ENCODE measurements around the gene MACROD1.
A peak's percentile ranks its signal among the peaks of the same experiment; 100 is the strongest.
"Not testable (repeated sequence)": the region's sequence is repeated elsewhere in the genome, so short reads cannot be mapped to it uniquely, and the experiment has no call there.

The MACROD1 gene

DNA sequence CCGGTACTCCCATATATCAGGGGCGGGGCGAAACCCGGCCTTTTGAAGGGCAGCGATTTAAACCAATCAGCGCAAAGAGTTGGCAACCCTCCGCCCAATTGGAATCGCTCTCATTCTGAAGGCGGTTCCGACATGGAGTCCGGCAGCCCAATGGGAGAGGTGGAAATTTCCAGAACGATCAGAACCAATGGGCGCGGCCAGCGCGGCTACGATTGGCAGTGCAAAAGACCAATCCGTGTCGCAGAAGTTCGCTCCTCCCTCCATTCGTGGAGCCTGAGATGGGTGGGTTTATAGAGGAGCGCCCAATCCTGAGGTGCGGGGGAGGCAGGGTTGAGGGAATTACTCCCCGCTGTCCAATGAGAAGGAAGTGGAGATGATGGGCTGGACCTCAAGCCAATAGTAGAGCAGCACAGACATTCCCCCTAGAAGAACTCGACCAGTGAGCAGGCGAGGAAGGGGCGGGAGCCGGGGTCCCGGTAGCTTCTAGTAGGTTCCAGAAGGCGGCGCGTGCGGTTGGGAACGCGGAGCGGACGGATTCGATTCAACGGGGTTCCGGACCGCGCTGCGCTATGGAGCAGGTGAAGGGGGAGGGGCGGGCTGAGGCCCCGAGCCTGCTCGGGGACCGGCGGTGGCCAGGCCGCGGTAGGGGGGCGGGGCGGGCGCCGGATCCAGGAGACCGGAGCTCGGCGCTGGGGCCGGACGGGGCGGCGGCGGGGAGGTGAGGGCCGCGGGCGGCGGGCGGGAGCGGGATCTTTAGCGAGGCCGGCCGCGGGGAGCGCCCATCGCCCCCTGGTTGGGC is 20.0 kb upstream of the MACROD1 start, which contains the start of gene STIP1:
Gene STIP1 (plus strand): TSS at position 479 of the 799 bp plus-strand sequence. CDS start 91 bp downstream, at position 570.
- DNase-seq: peak; percentile 100

DNA sequence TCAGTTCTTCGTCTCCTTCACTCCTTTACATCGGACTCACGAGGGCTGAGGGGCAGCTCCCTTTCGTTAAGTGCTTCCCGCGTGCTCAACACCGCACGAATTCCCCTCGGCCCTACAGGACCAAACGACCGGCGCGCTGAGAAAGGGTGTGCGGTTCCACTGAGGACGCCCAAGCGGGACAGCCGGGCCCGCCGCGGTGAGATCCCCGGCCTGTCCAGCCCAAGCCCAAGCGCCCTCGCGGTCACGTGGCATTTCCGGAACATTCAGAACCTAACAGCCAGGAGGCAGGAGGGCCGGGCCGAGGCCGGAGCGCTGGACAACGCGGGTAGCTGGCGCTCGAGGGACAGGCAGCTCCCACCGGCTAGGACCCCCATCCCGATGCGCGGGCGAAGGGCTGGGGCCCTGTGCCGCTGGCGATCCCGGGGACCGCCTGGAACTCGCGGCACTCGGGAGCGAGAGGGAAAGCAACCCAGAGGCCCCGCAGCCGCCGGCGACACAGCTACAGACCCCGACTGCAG is 19.3 kb upstream of the MACROD1 start:
- no peak for DNase-seq

DNA sequence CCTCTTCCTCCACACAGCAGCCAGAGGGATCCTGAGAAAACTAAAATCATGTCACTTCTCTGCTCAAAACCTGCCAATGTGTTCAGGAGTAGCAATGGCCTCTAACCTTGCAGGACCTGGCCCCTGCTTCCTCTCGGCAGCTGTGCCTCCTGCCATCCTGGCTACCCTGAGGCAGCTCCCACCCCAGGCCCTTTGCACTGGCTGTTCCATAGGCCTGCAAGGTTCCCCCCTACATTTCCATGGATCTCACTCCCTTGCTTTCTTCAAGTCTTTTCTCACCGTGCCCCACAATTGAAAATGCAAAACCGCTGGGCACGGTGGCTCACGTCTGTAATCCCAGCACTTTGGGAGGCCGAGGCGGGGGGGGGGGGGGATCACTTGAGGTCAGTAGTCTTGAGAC is 18.0 kb upstream of the MACROD1 start:
- DNase-seq: no peak

DNA sequence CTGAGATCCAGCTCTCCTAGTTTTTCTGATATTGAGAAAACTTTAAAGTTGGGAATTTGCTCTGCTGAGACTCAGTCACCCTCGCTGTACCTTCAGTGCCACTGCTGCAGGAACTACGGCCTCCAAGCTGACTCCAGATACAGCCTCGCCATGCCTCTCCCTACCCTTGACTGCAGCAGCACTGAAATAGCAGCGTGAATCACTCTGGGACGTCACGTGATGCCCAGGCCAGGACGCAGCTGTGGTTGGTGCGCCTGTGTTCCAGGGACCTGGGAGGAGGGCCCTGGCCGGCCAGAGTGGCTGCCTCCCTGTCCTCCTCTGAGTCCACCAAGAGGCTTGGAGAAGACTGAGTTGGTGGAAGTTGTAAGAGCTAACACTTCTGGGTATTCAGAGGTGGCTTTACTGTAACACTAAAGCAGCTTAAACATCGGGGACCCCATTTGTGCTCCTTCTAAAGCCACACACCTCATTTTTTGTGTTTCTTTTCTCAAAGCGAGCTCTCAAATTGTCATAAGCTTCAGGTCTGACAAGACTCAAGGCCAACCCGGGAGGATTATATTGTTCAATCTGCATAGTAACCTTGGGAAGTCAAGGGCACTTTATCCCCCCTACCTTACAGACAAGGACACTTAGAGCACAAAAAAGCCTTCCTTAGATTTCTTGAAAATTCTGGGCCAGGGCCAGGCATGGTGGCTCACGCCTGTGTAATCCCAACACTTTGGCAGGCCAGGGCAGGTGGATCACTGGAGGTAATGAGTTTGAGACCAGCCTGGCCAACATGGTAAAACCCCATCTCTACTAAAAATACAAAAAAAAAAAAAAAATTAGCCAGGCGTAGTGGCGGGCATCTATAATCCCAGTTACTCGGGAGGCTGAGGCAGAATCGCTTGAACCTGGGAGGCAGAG is 15.8 kb upstream of the MACROD1 start:
- DNase-seq: peak; percentile 68

DNA sequence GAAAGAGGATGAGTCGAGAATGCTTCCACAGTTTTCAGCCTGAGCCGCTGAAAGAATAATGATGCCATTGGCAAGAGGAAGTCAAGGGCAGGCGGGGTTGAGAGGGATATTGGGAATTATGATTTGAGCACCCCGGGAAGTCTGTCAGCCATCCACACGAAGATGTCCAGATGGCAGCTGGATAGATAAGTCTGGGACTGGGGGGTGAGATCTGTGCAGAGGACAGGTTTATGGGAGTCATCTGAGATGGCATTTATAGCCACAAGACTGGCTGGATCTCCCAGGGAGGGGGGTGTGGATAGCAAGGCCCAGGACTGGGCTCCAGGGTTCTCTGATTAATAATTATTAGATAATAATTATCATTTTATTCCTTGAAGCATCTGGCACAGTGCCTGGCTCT is 15.0 kb upstream of the MACROD1 start:
- no peak for DNase-seq

DNA sequence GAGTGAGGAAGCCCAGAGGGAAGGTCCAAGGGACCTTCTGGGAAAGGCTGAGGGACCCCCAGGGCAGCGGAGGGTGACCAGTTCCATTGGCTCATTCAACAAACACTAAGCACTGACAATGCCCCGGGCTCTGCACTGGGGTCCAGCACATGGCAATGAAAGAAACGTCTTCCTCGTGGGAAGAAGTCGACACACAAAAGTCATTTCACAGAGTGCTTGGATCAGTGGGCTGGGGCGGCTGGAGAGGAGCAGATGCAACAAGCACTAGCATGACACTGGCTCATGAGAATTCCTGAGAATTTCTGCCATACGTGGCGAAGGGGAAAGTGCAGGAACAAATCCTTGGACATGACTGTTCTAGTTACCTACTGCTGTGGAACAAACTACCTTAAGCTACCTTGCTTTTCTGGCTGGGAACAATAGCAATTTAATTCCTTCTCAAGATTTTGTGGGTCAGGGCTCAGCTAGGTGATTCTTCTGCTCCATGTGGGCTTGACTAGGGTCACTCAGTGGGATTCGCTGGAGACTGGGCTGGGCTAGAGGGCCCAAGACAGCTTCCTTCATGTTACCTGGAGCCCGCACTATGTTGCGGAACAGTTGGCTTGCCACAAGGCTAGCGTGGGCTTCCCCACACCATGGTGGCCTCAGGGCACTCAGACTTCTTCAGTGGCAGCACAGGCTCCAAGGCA is 13.2 kb upstream of the MACROD1 start:
- DNase-seq: no peak

DNA sequence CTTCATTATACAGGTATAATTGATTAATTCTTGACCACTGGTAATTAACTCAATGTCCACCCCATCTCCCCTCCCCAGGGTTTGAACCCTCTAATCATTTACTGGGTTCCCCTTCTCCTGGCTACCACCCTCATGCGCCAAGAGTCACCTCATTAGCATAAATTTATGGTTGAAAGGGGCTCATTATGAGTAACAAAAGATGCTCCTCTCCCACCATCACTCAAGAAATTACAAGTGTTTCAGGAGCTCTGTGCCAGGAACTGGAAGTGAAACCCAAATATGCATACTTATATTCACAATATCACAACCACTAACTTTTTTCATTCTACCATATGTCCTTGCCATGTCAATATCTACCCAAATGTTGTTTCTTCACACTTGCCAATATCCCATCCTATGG is 12.3 kb upstream of the MACROD1 start:
- DNase-seq: no peak

DNA sequence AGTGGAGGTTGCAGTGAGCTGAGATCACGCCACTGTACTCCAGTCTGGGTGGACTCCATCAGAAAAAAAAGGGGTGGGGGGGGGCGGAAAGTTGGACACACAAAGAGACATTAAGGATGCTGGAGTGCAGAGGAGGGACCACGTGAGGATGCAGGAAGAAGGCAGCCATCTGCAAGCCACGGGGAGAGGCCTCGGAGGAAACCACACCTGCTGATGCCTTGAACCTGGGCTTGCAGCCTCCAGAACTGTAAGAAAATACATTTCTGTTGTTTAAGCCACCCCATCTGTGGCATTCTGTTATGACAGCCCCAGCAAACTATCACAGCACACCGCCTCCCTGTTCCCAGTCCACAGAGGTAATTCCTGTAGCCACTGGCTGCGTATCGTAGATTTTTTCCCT is 10.8 kb upstream of the MACROD1 start:
- DNase-seq: no peak

DNA sequence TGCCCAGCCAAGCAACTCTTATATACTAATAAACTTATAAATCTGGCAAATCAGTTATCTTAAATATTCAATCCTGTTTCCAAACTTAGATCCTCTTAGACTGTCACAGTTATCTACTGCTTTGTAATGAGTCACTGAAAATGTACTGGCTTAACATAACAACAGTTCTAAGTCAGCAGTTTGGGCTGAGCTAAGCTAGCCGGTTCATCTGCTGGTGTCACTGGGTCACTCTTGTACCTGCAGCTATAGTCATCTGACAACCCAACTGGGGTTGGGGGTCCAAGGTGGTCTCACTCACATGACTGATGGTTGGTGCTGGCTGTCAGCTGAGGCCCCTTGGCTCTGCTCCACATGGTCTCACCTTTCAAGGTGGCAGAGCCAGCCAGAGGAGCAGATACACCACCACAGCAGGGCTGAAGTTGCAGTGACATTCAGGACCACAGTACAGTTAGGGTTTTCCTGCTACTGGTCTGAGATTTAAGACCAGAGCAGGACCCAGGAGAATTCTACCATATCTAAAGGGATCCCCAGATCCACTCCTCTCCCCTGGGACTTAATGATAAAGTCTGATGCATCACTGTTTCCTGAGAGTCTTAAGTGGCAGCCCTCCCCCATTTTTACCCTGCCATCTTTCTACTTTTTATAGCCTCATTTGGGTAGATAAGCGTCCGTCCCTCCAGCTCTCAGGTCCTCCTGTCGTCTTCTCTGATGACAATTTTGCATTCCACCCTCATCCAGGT is 7.9 kb upstream of the MACROD1 start:
- DNase-seq: peak; percentile 62

DNA sequence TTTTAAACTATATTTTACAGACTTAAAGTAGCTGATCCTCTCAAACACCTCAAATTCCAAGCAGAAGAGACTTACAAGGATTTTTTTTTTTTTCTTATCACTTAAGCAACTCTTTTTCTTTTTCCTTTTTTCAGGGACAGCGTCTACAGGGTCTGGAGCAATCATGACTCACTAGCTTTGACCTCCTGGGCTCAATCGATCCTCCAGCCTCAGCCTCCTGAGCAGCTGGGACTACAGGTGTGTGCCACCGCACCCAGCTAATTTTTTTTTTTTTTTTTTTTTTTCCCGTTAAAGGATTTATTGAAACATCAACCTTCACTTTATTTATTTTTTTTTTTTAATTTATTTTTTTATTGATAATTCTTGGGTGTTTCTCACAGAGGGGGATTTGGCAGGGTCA is 4.5 kb upstream of the MACROD1 start:
- no peak for DNase-seq

DNA sequence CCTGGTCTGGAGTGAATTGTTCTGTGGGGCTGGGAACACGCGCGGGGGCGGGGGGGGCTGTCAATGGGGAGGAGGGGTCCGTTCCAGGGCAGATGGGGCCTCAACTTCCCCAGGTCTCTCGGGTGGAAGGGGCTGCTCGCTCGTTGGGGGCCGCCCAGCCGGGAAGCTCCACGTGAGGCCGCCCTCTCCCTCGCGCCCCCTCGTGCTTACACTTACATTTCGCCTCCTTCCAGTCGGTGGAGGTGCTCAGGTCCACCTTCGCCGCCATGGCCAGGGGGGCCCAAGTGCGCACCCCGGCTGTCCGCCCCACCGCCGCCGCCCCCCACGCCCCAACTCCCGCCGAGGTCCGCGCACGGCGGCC is 452 bp downstream of the MACROD1 start:
- no peak for DNase-seq

DNA sequence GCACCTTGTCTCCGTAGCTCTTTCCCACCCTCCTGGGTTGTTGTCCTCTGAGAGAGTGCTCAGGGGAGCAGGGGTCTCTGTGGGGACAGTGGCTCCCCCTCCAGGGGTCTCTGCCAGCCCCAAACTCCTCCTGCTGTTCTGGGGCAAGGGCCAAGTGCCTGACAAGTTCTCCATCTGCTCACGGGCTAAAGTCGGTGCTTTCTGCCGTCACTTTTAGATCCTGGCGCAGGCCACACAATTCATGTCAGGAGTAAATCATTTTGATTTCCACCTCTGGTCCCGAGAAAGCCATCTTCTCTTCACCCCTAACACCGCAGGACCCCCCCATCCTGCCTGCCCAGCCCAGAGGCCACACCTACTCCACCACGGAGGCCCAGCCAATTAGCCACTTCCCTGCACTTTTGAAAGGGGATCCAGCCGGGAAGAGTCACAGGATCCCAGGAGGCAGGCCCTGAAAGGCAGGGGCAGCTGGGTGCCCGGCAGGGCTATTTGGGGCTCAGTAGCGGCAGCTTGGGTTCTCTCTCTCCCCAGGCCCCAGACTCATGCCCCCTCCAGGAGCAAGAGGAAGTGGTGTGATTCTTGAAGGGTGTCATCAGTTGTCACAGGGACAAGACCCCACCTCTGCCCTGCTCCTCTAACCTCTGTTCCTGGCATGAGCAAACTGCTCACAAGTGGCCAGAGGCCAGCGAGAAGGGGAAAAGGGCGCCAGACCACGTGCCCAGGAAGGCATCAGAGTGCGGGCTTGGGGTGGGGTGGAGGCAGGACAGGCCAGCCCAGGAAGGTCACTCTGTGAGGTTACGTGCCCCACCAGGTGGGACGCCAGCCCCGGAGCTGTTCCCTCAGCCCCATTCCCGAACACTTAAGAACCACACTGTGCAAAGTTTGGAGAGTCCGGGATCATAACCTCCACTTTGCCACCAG is 1.3 kb downstream of the MACROD1 start:
- DNase-seq: no peak

DNA sequence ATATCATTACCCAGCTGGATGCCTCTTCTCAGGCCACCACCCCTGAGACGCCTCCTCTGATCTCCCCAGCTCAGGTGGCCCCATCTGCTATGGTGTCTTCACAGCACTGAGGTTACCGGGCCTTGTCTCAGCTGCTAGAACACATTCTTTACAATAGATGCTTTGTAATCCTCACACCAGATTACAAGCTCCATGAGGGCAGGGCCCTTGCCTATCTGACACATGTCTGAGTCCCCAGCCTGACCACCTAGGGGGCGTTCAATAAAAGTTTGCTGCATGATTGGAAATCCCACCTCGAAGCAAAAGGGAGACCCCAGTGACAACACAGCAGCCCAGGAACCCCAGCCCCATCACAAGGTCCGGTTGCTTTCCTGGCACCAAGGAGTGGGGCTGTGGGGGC is 2.0 kb downstream of the MACROD1 start:
- no peak for DNase-seq

DNA sequence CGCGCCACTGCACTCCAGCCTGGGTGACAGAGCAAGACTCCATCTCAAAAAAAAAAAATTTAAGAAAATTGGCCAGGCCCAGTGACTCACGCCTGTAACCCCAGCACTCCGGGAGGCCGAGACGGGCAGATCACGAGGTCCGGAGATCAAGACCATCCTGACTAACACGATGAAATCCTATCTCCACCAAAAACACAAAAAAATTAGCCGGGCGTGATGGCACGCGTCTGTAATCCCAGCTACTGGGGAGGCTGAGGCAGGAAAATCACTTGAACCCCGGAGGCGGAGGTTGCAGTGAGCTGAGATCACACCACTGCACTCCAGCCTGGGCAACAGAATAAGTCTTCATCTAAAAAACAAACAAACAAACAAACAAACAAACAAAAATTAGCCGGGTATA is 3.1 kb downstream of the MACROD1 start:
- not testable (repeated sequence) for DNase-seq

DNA sequence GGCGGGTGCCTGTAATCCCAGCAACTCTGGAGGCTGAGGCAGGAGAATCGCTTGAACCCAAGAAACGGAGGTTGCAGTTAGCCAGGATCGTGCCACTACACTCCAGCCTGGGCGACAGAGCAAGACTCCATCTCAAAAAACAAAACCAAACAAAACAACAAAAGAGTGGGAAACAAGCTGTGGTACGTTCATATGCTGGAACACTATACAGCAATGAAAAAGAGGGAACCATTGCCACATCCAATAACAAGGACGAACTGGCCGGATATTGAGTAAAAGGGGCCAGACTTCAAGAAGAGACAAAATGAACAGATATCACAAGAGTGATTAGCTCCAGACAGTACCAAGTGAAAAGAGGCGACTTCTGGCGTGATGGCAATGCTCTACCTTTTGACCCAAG is 4.9 kb downstream of the MACROD1 start:
- DNase-seq: no peak

DNA sequence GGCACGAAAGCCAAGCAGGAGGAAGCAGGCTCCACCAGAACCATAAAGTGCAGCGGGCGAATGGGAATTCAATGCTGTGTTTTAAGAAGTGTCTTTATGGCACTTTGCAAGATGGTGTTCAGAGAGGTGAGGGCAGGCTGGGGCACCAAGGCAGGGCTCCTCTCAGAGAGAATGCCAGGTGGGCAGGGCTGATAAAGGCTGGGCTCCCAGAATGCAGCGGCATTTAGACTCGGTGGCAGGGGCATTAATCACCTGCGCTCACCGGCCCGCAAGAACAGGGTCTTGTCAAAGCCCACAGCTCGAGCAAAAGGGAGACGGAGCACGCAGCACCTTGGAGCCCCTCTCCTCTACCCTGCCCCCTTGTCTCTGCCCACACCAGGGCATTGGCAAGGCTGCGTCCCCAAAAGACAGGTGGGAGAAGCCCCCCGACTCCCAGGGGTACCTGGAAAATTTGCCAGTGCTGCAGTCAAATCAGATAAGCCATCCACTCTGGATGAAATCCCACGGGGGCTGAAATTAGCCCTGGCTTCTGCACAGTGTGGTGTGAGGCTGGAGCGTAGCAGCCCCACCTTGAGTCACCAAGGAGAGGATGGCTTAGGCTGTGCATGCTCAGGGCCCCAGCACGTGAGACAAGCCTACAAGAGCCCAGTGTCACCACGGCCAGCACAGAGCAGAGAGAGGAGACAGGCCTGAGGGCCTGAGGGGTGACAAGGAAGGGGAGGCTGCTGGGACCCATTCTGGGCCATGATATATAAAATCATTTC is 8.1 kb downstream of the MACROD1 start:
- DNase-seq: no peak

DNA sequence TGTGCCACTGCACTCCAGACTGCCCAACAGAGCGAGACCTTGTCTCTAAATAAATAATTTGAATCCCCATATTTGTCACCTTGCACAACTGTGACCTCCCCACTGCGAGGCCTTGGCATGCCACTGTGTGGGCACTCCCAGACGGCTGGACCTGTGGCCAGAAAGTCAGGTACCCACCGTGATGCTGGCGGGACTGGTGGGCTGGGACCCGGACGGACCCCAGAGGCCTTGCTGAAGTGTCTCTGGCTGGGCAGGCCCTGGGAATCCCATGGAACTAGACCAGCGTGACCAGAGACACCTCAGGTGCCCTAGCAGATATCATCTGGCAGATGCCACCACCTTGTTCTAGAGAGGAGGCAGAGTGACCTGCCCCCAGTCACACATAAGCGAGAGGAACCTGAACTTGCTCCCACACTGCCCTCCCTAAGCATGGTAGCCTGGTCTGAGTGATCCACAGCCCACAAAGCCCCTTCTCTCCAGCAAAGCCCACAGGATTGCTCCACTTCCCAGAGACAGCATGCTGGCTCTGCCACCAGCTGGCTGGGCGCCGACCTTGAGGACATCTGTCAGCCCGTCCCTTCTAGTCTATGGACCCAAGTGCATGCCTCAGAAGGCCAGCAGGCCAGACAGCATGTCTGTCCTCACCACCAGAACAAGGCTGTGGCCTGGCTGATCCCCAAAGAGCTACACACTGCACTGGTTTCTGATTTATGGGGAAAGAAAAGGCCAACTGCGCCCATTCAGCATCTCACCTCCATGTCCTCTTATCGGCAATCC is 9.5 kb downstream of the MACROD1 start:
- no peak for DNase-seq

DNA sequence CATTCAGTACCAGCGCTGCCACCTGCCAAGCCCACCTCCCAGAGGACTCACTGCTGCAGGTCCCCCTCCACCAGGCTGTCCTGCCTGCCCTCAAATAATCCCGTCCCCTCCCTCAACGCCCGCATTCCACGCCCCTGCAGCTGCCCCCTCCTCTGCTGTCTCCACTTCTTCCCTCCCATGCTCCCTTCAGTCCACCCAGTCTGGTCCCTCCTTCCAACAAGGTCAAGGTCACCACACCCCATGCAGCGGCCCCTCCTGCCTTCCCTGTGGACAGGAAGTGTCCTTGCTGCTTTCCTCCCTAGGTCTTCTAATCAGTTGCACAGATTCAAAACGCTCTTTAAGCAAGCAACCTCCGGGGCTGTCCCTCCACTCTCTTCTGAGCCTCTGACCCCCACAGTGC is 12.1 kb downstream of the MACROD1 start:
- no peak for DNase-seq

DNA sequence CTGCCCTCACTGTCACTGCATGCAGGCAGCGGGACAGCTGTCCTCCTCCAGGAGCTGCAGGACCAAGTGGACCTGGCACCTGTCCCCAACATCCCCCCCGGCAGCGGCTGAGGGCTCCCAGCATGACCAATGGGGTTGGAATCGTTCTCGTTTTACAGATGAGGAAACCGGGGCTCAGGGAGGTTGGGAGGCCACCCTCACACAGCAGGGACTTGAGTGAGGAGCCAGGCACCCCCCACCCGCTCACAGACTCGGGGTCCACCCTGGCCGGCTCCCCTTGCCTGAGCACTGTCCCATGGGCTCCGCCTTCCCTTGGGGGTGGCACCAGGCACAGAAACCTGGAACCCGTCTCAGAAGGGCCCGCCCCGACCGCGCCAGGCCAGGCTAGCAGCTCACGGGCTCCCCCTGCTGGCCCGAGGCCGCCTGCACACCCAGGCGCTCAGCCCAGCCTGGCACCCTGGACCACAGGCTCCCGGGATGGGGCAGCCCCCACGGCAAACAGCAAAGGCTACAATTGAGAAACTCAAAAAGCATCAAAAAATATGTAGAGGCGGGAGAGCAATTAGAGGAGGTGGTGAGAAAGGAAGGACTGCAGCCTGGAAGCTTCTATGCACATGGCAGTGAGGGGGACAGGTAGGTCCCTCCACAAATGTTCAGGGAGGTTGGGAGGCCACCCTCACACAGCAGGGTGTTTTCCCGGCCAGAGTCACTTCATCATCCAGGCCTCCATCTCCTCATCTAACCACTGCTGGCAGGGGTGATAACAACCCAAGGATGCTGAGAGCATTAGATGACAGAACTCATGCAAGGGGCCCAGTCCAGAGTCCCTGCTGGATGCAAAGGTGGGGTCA is 12.8 kb downstream of the MACROD1 start:
- peak; percentile 90 for DNase-seq
